Prostate gland (tissue), 2 donors: ENCODE results near the gene SLC26A11. TPM values are rescaled to one million over a fixed set of nuclear protein-coding genes. Genes with fewer than 3 reads are reported as not detected.

Experiments
- DNase-seq: peaks from one replicate; pipeline ENCODE4 v3.0.0-alpha.2; 2019; ENCODE audit warnings: low spot score
- H3K27ac ChIP-seq, 2 donors: fragments of 200-600 bp; sonication (generic); 2 replicates each; pipeline ENCODE4 v1.5.1; 2017 to 2019
- H3K27me3 ChIP-seq: fragments of 200-600 bp; sonication (generic); replicated peaks from 2 replicates; pipeline ENCODE4 v1.5.1; 2019; ENCODE audit not compliant: insufficient read depth
- H3K36me3 ChIP-seq, 2 donors: fragments of 200-600 bp; sonication (generic); 1 replicate in 1 of 2; 2 replicates in 1 of 2; pipeline versions ENCODE4 v1.5.1 to v1.8.1; 2017 to 2019
- H3K4me1 ChIP-seq: fragments of 200-600 bp; sonication (generic); replicated peaks from 2 replicates; pipeline ENCODE4 v1.5.1; 2019
- H3K4me3 ChIP-seq, 2 donors: fragments of 200-600 bp; sonication (generic); 2 replicates each; pipeline ENCODE4 v1.5.1; 2017 to 2019
- H3K9me3 ChIP-seq: fragments of 200-600 bp; sonication (generic); 2 replicates; pipeline ENCODE4 v1.5.1; 2017
- POLR2A ChIP-seq: fragments of 450-650 bp; IDR thresholded peaks from one replicate; pipeline ENCODE4 v1.6.1; 2016; ENCODE audit warnings: antibody characterized with exemption, mild to moderate bottlenecking
- POLR2AphosphoS5 ChIP-seq: sonication (generic); formaldehyde crosslinking; IDR thresholded peaks from one replicate; pipeline ENCODE4 v1.6.1; 2017; ENCODE audit warnings: antibody characterized with exemption
- WGBS: methylation state at CpG from one replicate; pipeline ENCODE4 v1.1.5; 2018; 5-methylcytosine and 5-hydroxymethylcytosine counted together
- intact Hi-C: fragments of 100-400 bp; cut with DNase I; formaldehyde crosslinking; loops from one replicate; pipeline ENCODE4 v1.14.2; 2022
- total RNA-seq, 2 donors: library from RNA; depleted of rRNA; stranded (reverse); fragments of >200 nt; gene quantifications; one replicate each; pipeline ENCODE4 v1.1.0, GENCODE V29; 2016
- TF ChIP-seq, protein P1 (sequence below), 4 experiments: fragments of 200-600 bp in 2 of 4; fragments of 450-650 bp in 2 of 4; sonication (generic) in 2 of 4; IDR thresholded peaks; 1 replicate in 3 of 4; 2 replicates in 1 of 4; pipeline ENCODE4 v1.5.1; 2016 to 2019; ENCODE audit warnings: antibody characterized with exemption in 4 of 4, mild to moderate bottlenecking in 2 of 4, moderate library complexity in 2 of 4

SLC26A11 gene
- total RNA-seq, 2 donors from 2014 or later, result 16.9 to 32.4 TPM

DNA sequence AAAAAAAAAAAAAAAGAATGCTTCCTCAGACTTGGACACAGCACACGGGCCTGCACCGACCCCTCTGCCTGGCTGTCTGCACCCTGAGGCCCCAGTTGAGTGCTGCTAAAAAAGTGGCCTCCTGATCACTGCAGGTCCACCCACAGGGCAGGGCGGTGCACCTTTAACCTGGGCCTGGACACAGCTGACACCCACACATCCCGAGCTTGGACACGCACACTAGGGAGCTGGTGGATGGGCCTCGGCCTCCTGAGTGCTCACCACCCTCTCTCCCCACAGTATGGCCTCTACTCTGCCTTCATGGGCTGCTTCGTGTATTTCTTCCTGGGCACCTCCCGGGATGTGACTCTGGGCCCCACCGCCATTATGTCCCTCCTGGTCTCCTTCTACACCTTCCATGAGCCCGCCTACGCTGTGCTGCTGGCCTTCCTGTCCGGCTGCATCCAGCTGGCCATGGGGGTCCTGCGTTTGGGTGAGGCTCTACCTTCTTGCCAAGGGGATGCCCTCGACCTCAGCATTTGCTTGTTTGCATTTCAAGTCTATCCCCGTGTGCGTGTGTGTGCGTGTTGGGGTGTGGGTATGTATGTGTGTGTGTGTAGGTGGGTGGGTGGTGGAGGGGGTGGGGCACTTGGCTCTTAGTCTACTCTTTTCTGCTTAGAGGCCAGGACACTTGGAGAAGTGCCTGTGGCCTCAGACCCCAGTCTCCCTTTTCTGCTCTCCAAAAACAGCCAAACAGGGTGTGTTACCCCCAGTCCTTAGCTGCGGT is 2.3 kb downstream of the SLC26A11 start:
- TF ChIP-seq POLR2A (no peak), POLR2AphosphoS5 (no peak)
- TF ChIP-seq, protein P1, sequence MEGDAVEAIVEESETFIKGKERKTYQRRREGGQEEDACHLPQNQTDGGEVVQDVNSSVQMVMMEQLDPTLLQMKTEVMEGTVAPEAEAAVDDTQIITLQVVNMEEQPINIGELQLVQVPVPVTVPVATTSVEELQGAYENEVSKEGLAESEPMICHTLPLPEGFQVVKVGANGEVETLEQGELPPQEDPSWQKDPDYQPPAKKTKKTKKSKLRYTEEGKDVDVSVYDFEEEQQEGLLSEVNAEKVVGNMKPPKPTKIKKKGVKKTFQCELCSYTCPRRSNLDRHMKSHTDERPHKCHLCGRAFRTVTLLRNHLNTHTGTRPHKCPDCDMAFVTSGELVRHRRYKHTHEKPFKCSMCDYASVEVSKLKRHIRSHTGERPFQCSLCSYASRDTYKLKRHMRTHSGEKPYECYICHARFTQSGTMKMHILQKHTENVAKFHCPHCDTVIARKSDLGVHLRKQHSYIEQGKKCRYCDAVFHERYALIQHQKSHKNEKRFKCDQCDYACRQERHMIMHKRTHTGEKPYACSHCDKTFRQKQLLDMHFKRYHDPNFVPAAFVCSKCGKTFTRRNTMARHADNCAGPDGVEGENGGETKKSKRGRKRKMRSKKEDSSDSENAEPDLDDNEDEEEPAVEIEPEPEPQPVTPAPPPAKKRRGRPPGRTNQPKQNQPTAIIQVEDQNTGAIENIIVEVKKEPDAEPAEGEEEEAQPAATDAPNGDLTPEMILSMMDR (IDR thresholded peaks at IDR 0.05), result no peak
- Histone ChIP-seq H3K9me3 (no peaks in the 10 kb centered on the region), H3K27me3 (no peaks in the 10 kb centered on the region), H3K36me3 (no peaks in the 10 kb centered on the region), H3K4me1 (peaks cover 4% of the 10 kb centered on the region), H3K27ac (no peak overlapping the region), H3K4me3 (no peak overlapping the region)
- no peak for DNase-seq
- intact Hi-C loops, result loop anchor here (10.0 kb wide), 1 partner anchor 218 kb away; no protein-coding TSS in a partner anchor
- 89% methylated on average over 18 of the region's 18 CpGs for WGBS

DNA sequence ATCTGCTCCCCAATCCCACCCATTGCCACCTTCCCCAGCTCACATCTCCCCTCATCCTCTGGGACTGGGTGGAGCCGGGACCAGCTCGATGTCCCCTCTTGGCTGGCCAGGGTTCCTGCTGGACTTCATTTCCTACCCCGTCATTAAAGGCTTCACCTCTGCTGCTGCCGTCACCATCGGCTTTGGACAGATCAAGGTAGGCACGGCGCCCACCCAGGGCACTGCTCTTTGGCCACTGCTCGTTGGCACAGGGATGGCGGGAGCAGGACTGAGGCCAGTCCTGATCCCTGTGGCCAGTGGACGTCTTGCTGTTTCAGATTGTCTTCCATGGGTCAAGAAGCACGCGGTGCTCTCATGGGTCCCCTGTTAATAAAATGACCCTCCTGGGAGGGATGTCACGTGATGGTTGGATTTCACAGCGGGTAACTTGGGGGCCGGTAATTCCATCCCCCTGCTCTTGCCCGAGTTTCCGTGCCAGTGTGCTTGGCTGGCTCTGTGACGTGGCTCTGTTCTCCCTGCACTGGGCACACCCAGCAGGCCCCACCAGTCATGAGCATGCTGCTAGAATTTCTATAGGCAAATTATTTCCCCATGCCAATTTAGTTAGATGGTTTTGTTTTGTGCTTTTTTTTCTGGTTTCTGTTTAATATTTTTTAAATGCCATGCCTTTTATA is 3.1 kb downstream of the SLC26A11 start:
- no peaks in the 10 kb centered on the region for H3K9me3 ChIP-seq
- no peak overlapping the region for H3K4me3 ChIP-seq
- TF ChIP-seq, protein P1 (IDR thresholded peaks at IDR 0.05), result no peak
- TF ChIP-seq POLR2AphosphoS5, result no peak
- no peak for TF ChIP-seq POLR2A
- no peaks in the 10 kb centered on the region for H3K27me3 ChIP-seq
- H3K27ac ChIP-seq, result no peak overlapping the region
- DNase-seq, result no peak
- no peaks in the 10 kb centered on the region for H3K36me3 ChIP-seq
- peaks cover 4% of the 10 kb centered on the region for H3K4me1 ChIP-seq
- intact Hi-C loops, result loop anchor here (10.0 kb wide), 1 partner anchor 218 kb away; no protein-coding TSS in a partner anchor
- 90% methylated on average over 18 of the region's 18 CpGs for WGBS

DNA sequence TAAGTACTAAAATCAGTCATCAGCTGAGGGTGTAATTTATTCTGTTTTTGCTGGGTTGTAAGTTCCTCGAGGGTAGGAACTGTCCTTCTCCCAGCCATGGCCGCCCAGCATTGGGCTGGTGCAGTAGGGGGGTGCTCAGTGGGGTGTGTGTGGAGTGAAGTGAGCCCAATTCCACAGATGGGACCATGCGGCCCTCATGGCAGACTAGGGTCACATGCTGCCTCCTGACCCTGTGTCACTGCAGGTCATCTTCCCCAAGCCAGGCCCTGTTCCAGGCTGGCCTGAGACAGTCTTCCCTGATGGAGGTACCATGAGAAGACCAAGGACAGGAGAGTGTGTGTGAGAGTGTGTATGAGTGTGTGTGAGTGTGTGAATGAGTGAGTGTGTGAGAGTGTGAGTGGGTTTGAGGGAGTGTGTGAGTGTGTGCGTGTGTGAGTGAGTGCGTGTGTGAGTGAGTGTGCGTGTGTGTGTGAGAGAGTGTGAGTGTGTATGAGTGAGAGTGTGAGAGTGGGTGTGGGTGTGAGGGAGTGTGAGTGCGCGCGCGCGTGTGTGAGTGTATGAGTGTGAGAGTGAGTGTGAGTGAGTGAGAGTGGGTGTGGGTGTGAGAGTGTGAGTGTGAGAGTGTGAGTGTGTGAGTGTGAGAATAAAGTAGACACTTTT is 3.7 kb downstream of the SLC26A11 start:
- H3K36me3 ChIP-seq, result no peaks in the 10 kb centered on the region
- TF ChIP-seq POLR2A (no peak), POLR2AphosphoS5 (no peak)
- TF ChIP-seq, protein P1 (IDR thresholded peaks at IDR 0.05), result no peak
- intact Hi-C loops, result loop anchor here (10.0 kb wide), 1 partner anchor 219 kb away; no protein-coding TSS in a partner anchor
- H3K9me3 ChIP-seq, result no peaks in the 10 kb centered on the region
- H3K27ac ChIP-seq, result no peak overlapping the region
- H3K4me3 ChIP-seq, result no peak overlapping the region
- DNase-seq, result no peak
- H3K4me1 ChIP-seq, result peaks cover 4% of the 10 kb centered on the region
- WGBS, result 92% methylated on average over 11 of the region's 11 CpGs
- H3K27me3 ChIP-seq, result no peaks in the 10 kb centered on the region

DNA sequence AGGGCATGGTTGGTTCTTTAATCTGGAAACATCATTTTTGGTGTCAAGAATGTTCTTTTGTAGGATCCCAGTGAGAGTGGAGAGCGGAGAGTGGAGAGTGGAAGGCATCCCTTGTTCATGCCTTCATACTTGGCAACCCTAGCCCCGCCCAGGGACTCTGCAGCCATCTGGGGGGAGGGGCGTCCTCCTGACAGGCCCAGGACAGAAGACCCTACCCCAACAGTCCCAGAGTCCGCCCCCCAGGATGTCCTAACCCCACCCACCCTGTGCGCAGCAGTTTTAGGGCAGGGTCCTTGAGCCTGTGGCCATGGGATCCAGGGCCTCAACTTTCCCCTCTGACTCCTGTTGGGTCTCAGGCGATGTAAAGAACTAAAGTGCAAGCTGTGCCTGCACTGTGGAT is 4.5 kb downstream of the SLC26A11 start:
- Histone ChIP-seq H3K27ac (no peak overlapping the region), H3K36me3 (no peaks in the 10 kb centered on the region), H3K9me3 (no peaks in the 10 kb centered on the region), H3K4me3 (no peak overlapping the region), H3K27me3 (no peaks in the 10 kb centered on the region), H3K4me1 (peaks cover 4% of the 10 kb centered on the region)
- no peak for DNase-seq
- 96% methylated on average over 6 of the region's 6 CpGs for WGBS
- TF ChIP-seq, protein P1 (IDR thresholded peaks at IDR 0.05), result no peak
- no peak for TF ChIP-seq POLR2A
- TF ChIP-seq POLR2AphosphoS5, result no peak
- intact Hi-C loops, result loop anchor here (10.0 kb wide), 1 partner anchor 220 kb away; no protein-coding TSS in a partner anchor
